Psoas muscle (tissue), 8 donors: ENCODE data around the gene POU3F1. TPM values are rescaled to one million over a fixed set of nuclear protein-coding genes. Genes with fewer than 3 reads are reported as not detected.

Experiments used
- ATAC-seq, 4 donors: fragments of 200-7000 bp; cut with Tn5 transposase; one replicate each; pipeline ENCODE4 v1.9.1; 2020; ENCODE audit warnings: moderate library complexity in 3 of 4, mild to moderate bottlenecking in 2 of 4
- DNase-seq, 2 donors: peaks; one replicate each; pipeline ENCODE4 v3.0.0-alpha.2; 2020
- H3K27ac ChIP-seq: fragments of 200-600 bp; one replicate; pipeline ENCODE4 v1.8.0; 2022
- H3K27me3 ChIP-seq, 3 donors: fragments of 200-600 bp in 1 of 3; one replicate each; pipeline versions ENCODE4 v1.6.1 to v1.8.0; 2013 to 2022; ENCODE audit warnings: low read length in 2 of 3, mild to moderate bottlenecking in 2 of 3, moderate library complexity in 1 of 3; ENCODE audit not compliant: insufficient read depth in 3 of 3
- H3K36me3 ChIP-seq, 2 donors: fragments of 200-600 bp in 1 of 2; one replicate each; pipeline versions ENCODE4 v1.6.1 to v1.8.0; 2013 to 2022; ENCODE audit warnings: low read depth in 1 of 2, mild to moderate bottlenecking in 1 of 2, moderate library complexity in 1 of 2; ENCODE audit not compliant: insufficient read depth in 1 of 2
- H3K4me1 ChIP-seq: fragments of 200-600 bp; one replicate; pipeline ENCODE4 v1.8.0; 2022
- H3K4me3 ChIP-seq: fragments of 200-600 bp; one replicate; pipeline ENCODE4 v1.8.0; 2022; ENCODE audit warnings: mild to moderate bottlenecking
- H3K9me3 ChIP-seq: fragments of 200-600 bp; one replicate; pipeline ENCODE4 v1.8.0; 2022
- CTCF ChIP-seq: fragments of 200-600 bp; IDR thresholded peaks from one replicate; pipeline ENCODE4 v1.8.0; 2022; ENCODE audit warnings: antibody characterized with exemption
- WGBS, 3 donors: extraction: QIAGEN DNeasy Blood & Tissue Kit; methylation state at CpG; one replicate each; pipeline versions ENCODE4 v1.1.6 to v1.1.7; 2013; 5-methylcytosine and 5-hydroxymethylcytosine counted together
- intact Hi-C, 2 donors: fragments of 100-400 bp; cut with DNase I; formaldehyde crosslinking; loops; one replicate each; pipeline versions ENCODE4 v1.11.0 to v1.14.2; 2022
- polyA plus RNA-seq, 3 donors: library from polyadenylated mRNA; stranded (reverse); fragments of 200-250 nt; gene quantifications; one replicate each; pipeline ENCODE4 v1.2.3, GENCODE V29; 2013
- total RNA-seq, 4 donors: library from RNA; stranded (reverse); fragmentation: NEBNext Ultra II Directional in 2 of 4; extraction: Animal tissue kit (Norgen Biotek cat#: 25700) in 2 of 4; gene quantifications; one replicate each; pipeline versions ENCODE4 v1.2.1 to v1.2.4, GENCODE V29; 2021 to 2023
- donor health status: healthy with polysubstance abuse.
- donor health status: DM: no; HTN: no; CAD: no; lungs with moderate emphysema.
- donor health status: Bipolar disorder and iron deficiency.
- donor health status: healthy.
- donor health status: DM: yes; HTN: yes; CAD: no.
- donor health status: DM: no; HTN: no; CAD: no.
- donor health status: DM: no; HTN: no; CAD: no.
- donor health status: DM: yes; HTN: yes; CAD: no.

Gene POU3F1
- total and polyA plus RNA-seq, 7 donors = 0.04 to 0.38 (median 0.13) TPM; not detected in 1

DNA sequence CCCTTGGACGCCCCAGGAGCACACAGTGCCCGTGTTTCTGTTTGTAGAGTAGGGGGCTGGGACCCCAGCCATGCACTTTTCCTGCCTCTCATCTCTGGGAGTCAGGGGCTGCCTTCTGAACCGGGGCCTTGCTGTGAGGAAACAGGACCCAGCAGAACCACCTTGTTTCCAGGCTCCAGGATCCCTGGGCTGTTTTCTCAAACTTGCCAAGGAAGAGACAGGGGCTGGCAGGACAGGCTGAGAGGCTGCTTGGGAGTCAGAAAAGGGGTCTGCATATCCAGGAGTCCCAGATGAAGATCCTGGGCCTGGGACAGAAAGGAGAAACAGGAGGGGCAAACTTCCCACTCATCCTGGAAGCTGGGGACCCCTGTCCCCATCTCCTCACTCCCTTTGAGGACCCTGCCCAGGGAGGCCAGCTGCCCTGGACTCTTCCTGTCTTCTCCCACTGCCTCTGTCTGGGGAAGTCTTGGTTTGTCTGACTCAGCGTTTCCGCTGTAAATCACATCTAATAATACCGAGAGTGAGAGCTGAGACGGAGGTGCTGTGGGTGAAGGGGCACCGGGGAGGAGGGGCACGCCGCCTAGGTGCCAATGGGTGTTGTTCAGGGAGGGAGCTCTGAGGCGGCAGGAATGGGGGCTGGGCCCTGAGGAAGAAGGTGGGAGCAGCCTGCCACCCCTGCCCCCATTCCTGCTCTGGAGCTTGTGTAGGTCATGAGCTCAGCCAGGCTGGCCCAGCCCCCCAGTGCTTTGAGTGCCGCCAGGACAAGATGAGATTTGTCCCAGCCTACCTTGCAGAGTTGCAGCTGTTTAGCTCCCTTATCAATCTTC lies 16.7 kb downstream of the POU3F1 start:
- TF ChIP-seq CTCF = no peak
- peaks cover 5 to 26% of the 10 kb centered on the region in 2 donors for H3K36me3 ChIP-seq
- H3K27ac ChIP-seq = peak overlapping the region; percentile 72
- intact Hi-C loops = loop anchor here in 1 of 2 donors (5.0 to 10.0 kb wide), 3 partner anchors 557 to 1865 kb away; no protein-coding TSS in a partner anchor
- WGBS, 3 donors = 7 to 13% (median 9%) methylated on average over 11 to 12 of the region's 12 CpGs
- H3K4me3 ChIP-seq = peak overlapping the region; percentile 15
- DNase-seq (peak; percentile 37 to 72), ATAC-seq (peak; percentile 57 to 71 (median 66))
- no peaks in the 10 kb centered on the region for H3K27me3 ChIP-seq
- no peaks in the 10 kb centered on the region for H3K9me3 ChIP-seq
- H3K4me1 ChIP-seq = peaks cover 62% of the 10 kb centered on the region

GRCh38 chr1:38029081-38029681 lies 17.4 kb downstream of the POU3F1 start:
- H3K27me3 ChIP-seq = no peaks in the 10 kb centered on the region
- H3K27ac ChIP-seq = peak overlapping the region; percentile 72
- no peak overlapping the region for H3K4me3 ChIP-seq
- peaks cover 68% of the 10 kb centered on the region for H3K4me1 ChIP-seq
- no peaks in the 10 kb centered on the region for H3K9me3 ChIP-seq
- intact Hi-C loops = loop anchor here in 1 of 2 donors (5.0 to 10.0 kb wide), 3 partner anchors 558 to 1864 kb away; no protein-coding TSS in a partner anchor
- peak; percentile 37 to 64 (median 57) for ATAC-seq
- 8 to 12% (median 10%) methylated on average over 23 of the region's 23 CpGs for WGBS, 3 donors
- TF ChIP-seq CTCF = no peak
- peak; percentile 39 to 75 for DNase-seq
- peaks cover 7 to 33% of the 10 kb centered on the region in 2 donors for H3K36me3 ChIP-seq

DNA sequence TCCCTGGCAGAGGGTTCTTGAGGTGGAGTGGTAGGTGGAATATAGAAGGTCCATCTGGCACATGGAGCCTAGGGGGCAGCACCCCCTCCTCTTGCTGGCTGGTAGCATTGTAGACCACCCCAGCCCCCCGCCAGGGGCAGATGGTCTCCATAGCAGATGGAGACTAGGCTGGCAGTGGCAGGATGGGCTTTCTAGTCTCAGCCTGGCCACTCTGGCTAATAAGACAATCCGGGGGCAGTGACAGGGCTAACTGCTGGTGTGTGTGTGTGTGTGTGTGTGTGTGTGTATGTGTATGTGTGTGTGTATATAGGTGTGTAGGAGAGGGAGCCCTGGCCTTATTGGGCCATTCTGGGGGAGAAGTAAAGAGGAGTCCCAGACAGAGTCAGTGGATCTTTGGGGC lies 17.9 kb downstream of the POU3F1 start:
- no peak for TF ChIP-seq CTCF
- DNase-seq (no peak), ATAC-seq (peak in 3 of 4 donors; percentile 3 to 14 (median 10))
- WGBS, 3 donors = 43 to 78% (median 49%) methylated on average over 2 of the region's 2 CpGs
- Histone ChIP-seq H3K4me3 (no peak overlapping the region), H3K36me3 (peaks cover 7 to 38% of the 10 kb centered on the region in 2 donors), H3K27me3 (no peaks in the 10 kb centered on the region), H3K9me3 (no peaks in the 10 kb centered on the region), H3K4me1 (peaks cover 73% of the 10 kb centered on the region), H3K27ac (peak overlapping the region; percentile 72)
- intact Hi-C loops = loop anchor here in 1 of 2 donors (5.0 to 10.0 kb wide), 3 partner anchors 559 to 1864 kb away; no protein-coding TSS in a partner anchor

DNA sequence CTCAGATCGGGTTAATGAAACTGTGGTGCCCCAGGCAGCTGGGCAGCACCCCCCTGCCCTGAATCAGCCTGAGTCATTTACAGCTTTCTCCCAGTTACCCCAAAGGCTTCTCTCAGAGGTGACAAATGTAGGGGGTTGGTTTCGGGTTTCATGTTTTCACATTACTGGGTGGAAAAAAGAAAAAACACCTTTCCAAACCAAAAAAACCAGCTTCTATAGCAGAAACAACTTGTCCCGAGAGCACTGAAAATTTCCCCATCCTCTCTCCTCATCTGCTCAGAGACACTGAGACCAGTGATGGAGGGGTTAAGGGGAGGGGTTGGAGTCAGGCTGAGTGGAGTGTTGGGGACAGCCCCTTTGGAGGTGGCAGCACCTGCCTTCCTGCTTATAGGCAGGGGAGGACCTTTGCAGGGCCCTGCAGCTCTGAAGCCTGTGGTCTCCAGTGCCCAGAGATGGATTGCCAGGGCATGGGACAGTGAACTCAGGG lies 18.4 kb downstream of the POU3F1 start:
- DNase-seq (no peak), ATAC-seq (peak; percentile 12 to 29 (median 22))
- no peak for TF ChIP-seq CTCF
- WGBS, 3 donors = 49 to 74% (median 51%) methylated on average over 3 of the region's 3 CpGs
- H3K36me3 ChIP-seq = peaks cover 7 to 43% of the 10 kb centered on the region in 2 donors
- no peaks in the 10 kb centered on the region for H3K9me3 ChIP-seq
- H3K27me3 ChIP-seq = no peaks in the 10 kb centered on the region
- H3K27ac ChIP-seq = peak overlapping the region; percentile 72
- H3K4me3 ChIP-seq = no peak overlapping the region
- intact Hi-C loops = loop anchor here in 1 of 2 donors (5.0 to 10.0 kb wide), 3 partner anchors 559 to 1863 kb away; no protein-coding TSS in a partner anchor
- H3K4me1 ChIP-seq = peaks cover 78% of the 10 kb centered on the region
